ENCODE results near the gene GINM1.

The GINM1 gene

DNA sequence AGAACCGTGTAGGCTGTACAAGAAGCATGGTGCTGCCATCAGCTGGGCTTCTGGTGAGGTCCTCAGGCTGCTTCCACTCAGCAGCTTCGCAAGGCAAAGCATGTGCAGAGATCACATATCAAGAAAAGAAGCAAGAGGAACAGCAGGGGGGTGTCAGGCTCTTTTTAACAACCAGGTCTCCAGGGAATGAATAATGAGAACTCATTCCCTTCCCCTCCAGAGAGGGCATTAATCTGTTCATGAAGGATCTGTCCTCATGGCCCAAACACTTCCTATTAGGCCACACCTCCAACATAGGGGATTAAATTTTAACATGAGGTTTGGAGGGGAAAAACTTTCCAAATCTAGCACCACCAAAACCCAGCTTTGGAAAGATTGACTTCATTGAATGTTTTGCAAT is 20.0 kb downstream of the GINM1 start:
- DNase-seq (ENCODE audit: low read depth): no peak
- H3K4me3 ChIP-seq (ENCODE audit: low read length): no peak overlapping the region
- TF ChIP-seq, protein P1, sequence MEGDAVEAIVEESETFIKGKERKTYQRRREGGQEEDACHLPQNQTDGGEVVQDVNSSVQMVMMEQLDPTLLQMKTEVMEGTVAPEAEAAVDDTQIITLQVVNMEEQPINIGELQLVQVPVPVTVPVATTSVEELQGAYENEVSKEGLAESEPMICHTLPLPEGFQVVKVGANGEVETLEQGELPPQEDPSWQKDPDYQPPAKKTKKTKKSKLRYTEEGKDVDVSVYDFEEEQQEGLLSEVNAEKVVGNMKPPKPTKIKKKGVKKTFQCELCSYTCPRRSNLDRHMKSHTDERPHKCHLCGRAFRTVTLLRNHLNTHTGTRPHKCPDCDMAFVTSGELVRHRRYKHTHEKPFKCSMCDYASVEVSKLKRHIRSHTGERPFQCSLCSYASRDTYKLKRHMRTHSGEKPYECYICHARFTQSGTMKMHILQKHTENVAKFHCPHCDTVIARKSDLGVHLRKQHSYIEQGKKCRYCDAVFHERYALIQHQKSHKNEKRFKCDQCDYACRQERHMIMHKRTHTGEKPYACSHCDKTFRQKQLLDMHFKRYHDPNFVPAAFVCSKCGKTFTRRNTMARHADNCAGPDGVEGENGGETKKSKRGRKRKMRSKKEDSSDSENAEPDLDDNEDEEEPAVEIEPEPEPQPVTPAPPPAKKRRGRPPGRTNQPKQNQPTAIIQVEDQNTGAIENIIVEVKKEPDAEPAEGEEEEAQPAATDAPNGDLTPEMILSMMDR (IDR thresholded peaks at IDR 0.05; ENCODE audit: insufficient read depth, low read depth, low read length, missing control alignments): no peak

GRCh38 chr6:149592983-149593382 is 26.8 kb downstream of the GINM1 start:
- DNase-seq (ENCODE audit: low read depth): no peak
- TF ChIP-seq, protein P1 (IDR thresholded peaks at IDR 0.05; ENCODE audit: insufficient read depth, low read depth, low read length, missing control alignments): no peak
- no peak overlapping the region for H3K4me3 ChIP-seq (ENCODE audit: low read length)

GRCh38 chr6:149593408-149593807 is 27.2 kb downstream of the GINM1 start:
- no peak overlapping the region for H3K4me3 ChIP-seq (ENCODE audit: low read length)
- DNase-seq (ENCODE audit: low read depth): no peak
- TF ChIP-seq, protein P1 (IDR thresholded peaks at IDR 0.05; ENCODE audit: insufficient read depth, low read depth, low read length, missing control alignments): no peak

GRCh38 chr6:149600508-149600907 is 34.3 kb downstream of the GINM1 start:
- H3K4me3 ChIP-seq (ENCODE audit: low read length): no peak overlapping the region
- TF ChIP-seq, protein P1 (IDR thresholded peaks at IDR 0.05; ENCODE audit: insufficient read depth, low read depth, low read length, missing control alignments): no peak
- no peak for DNase-seq (ENCODE audit: low read depth)

DNA sequence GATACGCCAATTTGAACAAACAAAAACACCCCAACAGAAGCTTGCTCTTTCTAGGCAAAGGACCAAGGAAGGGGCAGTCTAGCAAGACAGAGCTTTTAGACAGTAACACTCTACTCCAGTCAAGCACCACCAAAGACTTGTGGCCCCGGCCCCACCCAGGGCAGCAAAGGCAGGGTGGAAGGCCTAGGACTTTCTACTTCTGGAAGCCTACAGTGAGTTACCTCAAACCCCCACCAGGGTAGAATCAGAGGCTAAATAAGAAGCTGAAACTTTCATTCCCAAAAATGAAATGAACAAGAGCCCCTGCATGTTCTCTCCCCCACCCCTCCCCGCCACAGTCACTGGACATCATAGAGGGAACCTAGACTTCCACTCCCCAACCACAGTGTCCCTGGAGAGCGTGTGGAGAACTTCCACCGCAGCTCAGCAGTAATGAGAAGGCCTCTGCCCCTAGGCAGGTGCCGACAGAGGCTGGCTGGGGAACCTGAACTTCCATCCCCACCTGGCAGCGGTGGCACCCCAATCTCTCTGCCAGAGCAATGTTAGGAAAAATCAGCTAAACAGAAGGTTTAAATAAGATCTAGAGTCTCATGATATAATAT is 42.3 kb downstream of the GINM1 start:
- DNase-seq (ENCODE audit: low read depth): no peak
- H3K4me3 ChIP-seq (ENCODE audit: low read length): no peak overlapping the region
- TF ChIP-seq, protein P1 (IDR thresholded peaks at IDR 0.05; ENCODE audit: insufficient read depth, low read depth, low read length, missing control alignments): no peak

DNA sequence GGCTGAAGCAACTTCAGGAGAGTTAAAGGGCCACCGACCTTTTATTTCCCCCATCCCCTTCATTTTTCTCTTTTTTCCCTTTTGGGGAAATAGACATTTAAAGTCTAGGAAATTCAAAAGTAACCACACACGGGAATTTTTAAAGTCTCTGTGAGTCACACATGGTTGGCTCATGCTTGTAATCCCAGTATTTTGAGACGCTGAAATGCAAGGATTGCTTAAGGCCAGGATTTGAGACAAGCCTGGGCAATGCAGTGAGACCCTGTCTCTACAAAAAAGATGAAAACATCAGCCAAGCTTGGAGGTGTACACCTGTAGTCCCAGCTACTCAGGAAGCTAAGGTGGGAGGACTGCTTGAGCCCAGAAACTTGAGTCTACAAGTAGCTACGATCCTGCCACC is 48.2 kb downstream of the GINM1 start:
- no peak overlapping the region for H3K4me3 ChIP-seq (ENCODE audit: low read length)
- TF ChIP-seq, protein P1 (IDR thresholded peaks at IDR 0.05; ENCODE audit: insufficient read depth, low read depth, low read length, missing control alignments): no peak
- DNase-seq (ENCODE audit: low read depth): peak; percentile 85

DNA sequence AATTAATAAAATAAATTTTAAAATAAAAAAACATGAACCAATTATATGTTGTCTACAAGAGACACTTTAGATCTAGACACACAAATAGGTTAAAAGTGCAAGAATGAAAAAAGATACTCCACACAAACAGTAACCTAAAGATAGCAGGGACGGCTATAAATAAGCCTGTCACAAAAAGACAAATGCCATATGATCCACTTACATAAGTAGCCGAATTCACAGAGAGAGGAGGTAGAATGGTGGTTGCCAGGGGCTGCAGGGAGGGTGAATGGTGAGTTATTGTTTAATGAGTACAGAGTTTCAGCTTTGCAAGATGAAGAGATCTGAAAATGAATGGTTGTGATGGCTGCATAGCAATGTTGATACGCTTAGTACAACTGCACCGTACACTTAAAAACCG is 49.6 kb downstream of the GINM1 start:
- no peak for DNase-seq (ENCODE audit: low read depth)
- TF ChIP-seq, protein P1 (IDR thresholded peaks at IDR 0.05; ENCODE audit: insufficient read depth, low read depth, low read length, missing control alignments): no peak
- H3K4me3 ChIP-seq (ENCODE audit: low read length): no peak overlapping the region
